ENCODE results near the gene WDR82. TPM values are rescaled to one million over a fixed set of nuclear protein-coding genes. Genes with fewer than 3 reads are reported as not detected.
A peak's percentile ranks its signal among the peaks of the same experiment; 100 is the strongest.

WDR82 gene
- total and polyA plus RNA-seq, 2 of the 4 experiments (the other 2 are of a cell fraction): 38.1 to 68.1 TPM

DNA sequence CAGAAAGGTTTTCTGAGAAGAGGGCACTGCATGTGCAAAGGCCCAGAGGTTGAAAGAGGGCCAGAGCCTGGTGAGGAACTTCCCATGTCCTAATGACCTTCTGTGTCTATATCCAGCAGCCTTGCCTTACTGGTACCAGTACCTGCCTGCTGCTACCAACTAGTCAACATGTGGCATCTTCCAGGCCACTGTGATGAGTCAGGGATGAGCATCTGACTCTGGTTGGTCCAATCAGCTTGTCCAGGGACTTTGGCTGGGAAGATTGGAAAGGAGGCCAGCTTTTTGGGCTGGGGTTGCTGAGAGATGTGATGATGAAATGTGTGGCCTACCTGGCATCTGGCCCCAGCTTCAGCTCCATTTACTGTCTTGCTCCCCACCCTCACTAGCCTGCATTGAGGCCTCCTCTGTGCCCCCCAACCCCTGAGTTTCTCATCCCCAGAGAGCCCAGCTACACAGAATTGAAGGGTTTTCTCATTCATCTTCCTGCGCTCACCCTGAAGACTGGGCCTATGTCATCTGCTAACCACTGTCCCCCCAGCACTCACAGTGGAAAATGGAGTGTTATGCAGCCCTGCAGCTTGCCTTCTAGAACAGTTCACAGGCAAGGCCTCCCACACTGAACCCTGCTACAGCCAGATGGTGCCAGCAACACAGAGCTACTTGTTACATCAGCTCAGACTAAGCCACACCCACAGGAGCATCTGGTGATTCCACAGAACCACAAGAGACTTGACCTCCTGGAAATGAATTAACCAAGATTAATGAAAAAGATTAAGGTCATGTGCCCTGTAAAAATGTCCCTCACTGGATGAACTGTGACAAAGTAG, 38.2 kb downstream of the WDR82 start:
- peaks cover 35% of the 10 kb centered on the region for H3K4me1 ChIP-seq (ENCODE audit: control insufficient read depth, insufficient read depth, low read length)
- peak overlapping the region; percentile 73 for H2BK5ac ChIP-seq (ENCODE audit: low read depth, low read length, poor library complexity, severe bottlenecking)
- peaks cover 37% of the 10 kb centered on the region for H3K9me1 ChIP-seq (ENCODE audit: insufficient read depth, low read length)
- peak overlapping the region; percentile 85 for H3K14ac ChIP-seq (replicated peaks; ENCODE audit: low read depth, low read length)
- H2AK5ac ChIP-seq (ENCODE audit: low read depth, low read length): peak overlapping the region; percentile 99
- BruUV-seq (replicated peaks): no TSS peak
- H2BK120ac ChIP-seq (ENCODE audit: low read depth, low read length): peak overlapping the region; percentile 79
- ATAC-seq (ENCODE audit: low read depth) (peak; percentile 30), DNase-seq (peak; percentile 98)
- H3K56ac ChIP-seq (ENCODE audit: extremely low read depth, insufficient read depth, low read length): no peak overlapping the region; the same call in 1 of the 2 replicates
- peak overlapping the region; percentile 27; the same call in 1 of the 3 replicates for H2BK15ac ChIP-seq (ENCODE audit: low read depth, low read length)
- H3K9ac ChIP-seq (ENCODE audit: low read depth, low read length): peak overlapping the region; percentile 31
- no peak overlapping the region for H3K4me3 ChIP-seq (ENCODE audit: insufficient read depth, low read depth, low read length)
- peak overlapping the region; percentile 79 for H3K27ac ChIP-seq (ENCODE audit: insufficient read depth, low read length)
- peak overlapping the region; percentile 94 for H2AK9ac ChIP-seq (replicated peaks; ENCODE audit: low read depth, low read length, poor library complexity)
- H3K79me1 ChIP-seq (ENCODE audit: low read depth in 1 of 2, low read length in 2 of 2): peaks cover 21 to 73% of the 10 kb centered on the region in 2 experiments
- peaks cover 20% of the 10 kb centered on the region for H4K20me1 ChIP-seq (ENCODE audit: insufficient read depth, low read length)
- peak overlapping the region; percentile 65; the same call in 1 of the 2 replicates for H3K23ac ChIP-seq (ENCODE audit: low read depth, low read length)
- dilution Hi-C loops (cut with HindIII; ENCODE audit: low sequenced_read_pairs, unreplicated experiment) (no loop called here), intact Hi-C loops (cut with micrococcal nuclease) (no loop called here), in situ Hi-C loops (cut with MboI; ENCODE audit: low sequenced_read_pairs) (no loop called here)
- 0 out of 2 replicates have a peak, but pooled peaks cover 1% of the 10 kb centered on the region for H3K9me3 ChIP-seq (ENCODE audit: control insufficient read depth, insufficient read depth, low read length)
- peaks cover 3% of the 10 kb centered on the region; the same call in 1 of the 2 replicates for H3K36me3 ChIP-seq (ENCODE audit: control insufficient read depth, insufficient read depth, low read length)
- ChIA-PET CTCF (interaction anchor here (0.5 to 0.7 kb wide), 3 partner anchors 17 to 1046 kb away, joined by 3 read pairs; no protein-coding TSS in a partner anchor), POLR2A (ENCODE audit: unreplicated experiment) (no interaction called here)
- H3K18ac ChIP-seq (ENCODE audit: low read depth, low read length): peak overlapping the region; percentile 14; the same call in 1 of the 2 replicates
- H3K27me3 ChIP-seq (ENCODE audit: control insufficient read depth, insufficient read depth, low read length): no peaks in the 10 kb centered on the region
- peak overlapping the region; percentile 19; the same call in 1 of the 2 replicates for H4K5ac ChIP-seq (ENCODE audit: low read depth, low read length)
- WGBS, 2 experiments (ENCODE audit: extremely low coverage in 2 of 2, insufficient read length in 1 of 2): 100% methylated on average over 1 of the region's 1 CpG; no CpG with 5 or more reads in 1 of the 2 experiments
- peak overlapping the region; percentile 52 for H2BK20ac ChIP-seq (ENCODE audit: low read depth, low read length)
- H3K4ac ChIP-seq (ENCODE audit: low read depth, low read length): peak overlapping the region; percentile 97
- peak overlapping the region; percentile 74 for H2AFZ ChIP-seq (replicated peaks; ENCODE audit: low read length, poor library complexity)
- H4K8ac ChIP-seq (ENCODE audit: low read depth in 2 of 2, low read length in 2 of 2): peak overlapping the region; percentile 47 to 81; a peak in 3 of 4 replicates
- peak overlapping the region; percentile 0; the same call in 1 of the 2 replicates for H3K4me2 ChIP-seq (ENCODE audit: low read depth, low read length)
- H4K91ac ChIP-seq (ENCODE audit: insufficient read depth, low read depth, low read length): peak overlapping the region; percentile 83
- no peak for TF ChIP-seq SMC3 (IDR thresholded peaks at IDR 0.05; ENCODE audit: low read depth, low read length)
- no peak; the same call in 1 of the 2 replicates for TF ChIP-seq MAFK (IDR thresholded peaks at IDR 0.05; ENCODE audit: low read depth, low read length)
- no peak for TF ChIP-seq RCOR1 (IDR thresholded peaks at IDR 0.05; ENCODE audit: insufficient replicate concordance, low read length)
- no peak for TF ChIP-seq CHD1 (IDR thresholded peaks at IDR 0.05; ENCODE audit: low read depth, low read length)
- peak; percentile 69 for TF ChIP-seq CEBPB (IDR thresholded peaks at IDR 0.05; ENCODE audit: low read depth, low read length)
- TF ChIP-seq, protein P1, sequence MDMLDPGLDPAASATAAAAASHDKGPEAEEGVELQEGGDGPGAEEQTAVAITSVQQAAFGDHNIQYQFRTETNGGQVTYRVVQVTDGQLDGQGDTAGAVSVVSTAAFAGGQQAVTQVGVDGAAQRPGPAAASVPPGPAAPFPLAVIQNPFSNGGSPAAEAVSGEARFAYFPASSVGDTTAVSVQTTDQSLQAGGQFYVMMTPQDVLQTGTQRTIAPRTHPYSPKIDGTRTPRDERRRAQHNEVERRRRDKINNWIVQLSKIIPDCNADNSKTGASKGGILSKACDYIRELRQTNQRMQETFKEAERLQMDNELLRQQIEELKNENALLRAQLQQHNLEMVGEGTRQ (IDR thresholded peaks at IDR 0.05; ENCODE audit: low read depth, low read length): peak; percentile 83
- no peak for TF ChIP-seq NFE2L2 (IDR thresholded peaks at IDR 0.05; ENCODE audit: low read depth, low read length)
- TF ChIP-seq, protein P2, sequence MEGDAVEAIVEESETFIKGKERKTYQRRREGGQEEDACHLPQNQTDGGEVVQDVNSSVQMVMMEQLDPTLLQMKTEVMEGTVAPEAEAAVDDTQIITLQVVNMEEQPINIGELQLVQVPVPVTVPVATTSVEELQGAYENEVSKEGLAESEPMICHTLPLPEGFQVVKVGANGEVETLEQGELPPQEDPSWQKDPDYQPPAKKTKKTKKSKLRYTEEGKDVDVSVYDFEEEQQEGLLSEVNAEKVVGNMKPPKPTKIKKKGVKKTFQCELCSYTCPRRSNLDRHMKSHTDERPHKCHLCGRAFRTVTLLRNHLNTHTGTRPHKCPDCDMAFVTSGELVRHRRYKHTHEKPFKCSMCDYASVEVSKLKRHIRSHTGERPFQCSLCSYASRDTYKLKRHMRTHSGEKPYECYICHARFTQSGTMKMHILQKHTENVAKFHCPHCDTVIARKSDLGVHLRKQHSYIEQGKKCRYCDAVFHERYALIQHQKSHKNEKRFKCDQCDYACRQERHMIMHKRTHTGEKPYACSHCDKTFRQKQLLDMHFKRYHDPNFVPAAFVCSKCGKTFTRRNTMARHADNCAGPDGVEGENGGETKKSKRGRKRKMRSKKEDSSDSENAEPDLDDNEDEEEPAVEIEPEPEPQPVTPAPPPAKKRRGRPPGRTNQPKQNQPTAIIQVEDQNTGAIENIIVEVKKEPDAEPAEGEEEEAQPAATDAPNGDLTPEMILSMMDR (conservative IDR thresholded peaks at IDR 0.05; ENCODE audit: low read depth, low read length): no peak
- no peak for TF ChIP-seq RAD21 (IDR thresholded peaks at IDR 0.05; ENCODE audit: low read length)
- peak; percentile 45; the same call in 1 of the 2 replicates for TF ChIP-seq FOS (IDR thresholded peaks at IDR 0.05; ENCODE audit: low read depth, low read length)
- TF ChIP-seq RFX5 (IDR thresholded peaks at IDR 0.05; ENCODE audit: low read depth, low read length): 0 out of 2 replicates have a peak, but pooled peaks have one; percentile 13
- TF ChIP-seq BHLHE40 (IDR thresholded peaks at IDR 0.05; ENCODE audit: low read depth, low read length): peak; percentile 31; the same call in 1 of the 2 replicates
- 0 out of 2 replicates have a peak, but pooled peaks have one; percentile 19 for TF ChIP-seq MXI1 (IDR thresholded peaks at IDR 0.05; ENCODE audit: borderline replicate concordance, low read depth, low read length)
- TF ChIP-seq POLR2A (IDR thresholded peaks at IDR 0.05; ENCODE audit: low read depth, low read length): no peak

All from IMR-90 (cell line).